GM20431 (cell line): ENCODE data around the gene MAP7.

Experiments
- in situ Hi-C: fragments of 300-500 bp; cut with MseI, MboI; formaldehyde crosslinking; loops from one replicate; pipeline ENCODE4 v1.15.0; 2020; ENCODE audit warnings: low sequenced_read_pairs; ENCODE audit not compliant: unreplicated experiment

Gene MAP7

DNA sequence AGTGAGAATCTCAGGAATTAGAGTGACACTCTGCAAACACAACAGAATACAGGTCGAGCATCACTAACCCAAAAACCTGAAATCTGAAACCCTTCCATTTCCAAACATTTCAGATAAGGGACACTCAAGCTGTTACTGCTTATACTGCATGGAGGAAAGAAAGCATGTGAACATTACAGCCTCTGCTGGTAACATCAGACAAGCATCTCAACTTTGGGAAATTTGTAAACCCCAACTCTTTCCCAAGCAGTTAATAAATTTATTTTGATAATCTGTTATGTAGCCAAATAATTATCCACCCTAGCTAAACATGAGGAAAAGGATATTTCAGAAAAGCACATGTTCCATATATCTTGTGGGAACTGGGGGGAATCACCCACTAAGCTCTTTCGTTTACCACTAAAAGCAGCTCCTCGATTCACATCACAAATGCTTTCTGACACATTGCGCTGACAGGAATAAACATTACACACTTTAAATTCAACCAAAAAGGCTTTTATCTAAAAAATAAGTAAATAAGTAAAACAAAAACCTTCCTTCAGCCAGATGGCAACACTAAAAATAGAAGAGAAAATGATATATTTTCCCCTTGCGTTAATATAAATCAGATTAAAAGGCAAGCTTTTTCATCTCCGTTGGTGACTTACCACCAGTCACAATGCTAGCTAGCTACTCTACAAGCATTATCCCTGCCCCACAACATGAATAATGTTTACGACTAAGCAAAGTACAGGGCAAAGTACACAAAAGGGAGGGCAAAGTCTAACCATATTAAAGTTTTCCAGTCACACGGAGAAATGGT is 120.8 kb downstream of the MAP7 start:
- in situ Hi-C loops, result no loop called here

DNA sequence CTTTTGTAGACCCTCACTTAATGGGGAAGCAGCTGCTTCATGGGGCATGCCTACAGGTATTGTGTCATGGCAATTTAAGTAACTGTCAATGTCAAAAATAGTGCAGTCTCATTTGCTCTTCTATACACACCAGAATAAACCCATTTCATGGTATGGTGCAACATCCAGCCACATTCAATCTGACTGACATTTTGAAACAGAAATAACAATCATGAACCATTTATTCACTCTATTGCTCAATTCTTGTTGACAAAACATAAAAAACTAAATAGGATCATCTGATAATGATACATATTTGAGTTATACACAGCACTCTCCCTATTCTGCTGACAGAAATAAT is 122.9 kb downstream of the MAP7 start:
- in situ Hi-C loops, result no loop called here

DNA sequence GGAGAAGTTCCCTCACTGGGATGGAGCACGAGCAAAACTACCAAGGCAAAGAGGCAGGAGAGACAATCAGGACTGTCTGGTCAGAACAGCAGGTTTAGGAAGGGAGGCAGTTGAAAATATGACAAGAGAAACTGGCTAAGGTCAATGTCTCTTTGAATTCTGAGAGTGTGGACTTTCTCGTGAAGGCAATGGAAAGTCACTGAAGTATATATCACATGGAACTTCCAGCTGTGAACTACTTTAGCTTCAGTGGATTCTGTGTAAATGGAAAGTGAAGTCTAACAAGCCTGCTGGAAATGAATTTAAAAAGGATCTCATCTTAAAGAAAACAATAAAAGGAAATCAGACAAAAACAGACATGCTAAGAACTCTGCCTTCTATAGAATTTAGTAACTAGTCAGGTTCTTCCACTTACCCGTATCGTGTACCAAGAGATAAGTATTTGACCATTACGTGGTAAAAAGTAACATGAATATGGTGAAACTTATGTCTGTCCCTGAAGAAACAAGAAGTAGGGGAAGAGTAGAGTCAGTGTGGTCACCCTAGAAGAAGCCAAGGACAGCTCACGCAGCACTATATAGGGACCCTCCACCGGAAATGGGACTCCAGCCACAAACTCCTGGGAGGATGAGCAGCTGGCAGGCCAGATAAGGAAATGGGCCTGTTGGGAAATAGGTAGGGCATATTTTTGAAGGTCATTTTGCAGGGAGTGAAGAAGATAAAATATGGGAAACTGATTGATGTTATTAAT is 123.4 kb downstream of the MAP7 start:
- in situ Hi-C loops, result no loop called here

GRCh38 chr6:136425793-136426192 is 124.4 kb downstream of the MAP7 start:
- in situ Hi-C loops, result no loop called here

DNA sequence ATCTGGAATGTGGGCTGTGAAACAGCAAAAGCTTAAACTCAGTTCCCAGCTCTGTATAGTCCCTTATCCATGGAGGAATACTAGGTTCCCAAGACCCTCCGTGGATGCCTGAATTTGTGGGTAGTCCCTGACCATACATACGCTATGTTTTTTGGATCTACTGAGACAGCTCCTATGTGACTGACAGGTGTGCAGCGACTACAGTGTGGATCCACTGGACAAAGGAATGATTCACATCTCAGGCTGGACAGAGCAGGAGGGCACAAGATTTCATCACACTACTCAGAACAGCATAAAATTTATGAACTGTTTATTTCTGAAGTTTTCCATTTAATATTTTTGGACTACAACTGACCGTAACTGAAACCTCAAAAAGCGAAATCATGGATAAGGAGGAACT is 125.3 kb downstream of the MAP7 start:
- in situ Hi-C loops, result no loop called here

DNA sequence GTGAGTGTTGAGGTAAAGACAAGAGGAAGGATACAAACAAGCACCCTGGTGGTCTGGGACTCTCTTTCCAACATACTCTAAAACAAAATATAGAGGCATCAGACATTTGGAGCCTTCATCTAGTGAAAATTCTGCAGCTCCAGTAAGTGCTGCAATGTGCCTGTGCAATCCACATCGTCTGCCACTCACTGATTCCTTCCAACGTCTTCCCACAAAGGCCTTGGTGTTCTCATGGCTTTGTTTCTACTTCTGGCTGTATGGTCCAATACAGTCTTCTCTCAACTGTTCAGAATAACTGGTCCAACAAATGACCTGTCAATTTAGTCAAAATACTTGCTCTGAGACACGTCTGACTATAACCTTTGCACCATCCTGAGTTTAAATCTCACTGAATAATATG is 125.8 kb downstream of the MAP7 start:
- in situ Hi-C loops, result no loop called here

GRCh38 chr6:136421537-136422158 is 128.6 kb downstream of the MAP7 start:
- in situ Hi-C loops, result no loop called here

DNA sequence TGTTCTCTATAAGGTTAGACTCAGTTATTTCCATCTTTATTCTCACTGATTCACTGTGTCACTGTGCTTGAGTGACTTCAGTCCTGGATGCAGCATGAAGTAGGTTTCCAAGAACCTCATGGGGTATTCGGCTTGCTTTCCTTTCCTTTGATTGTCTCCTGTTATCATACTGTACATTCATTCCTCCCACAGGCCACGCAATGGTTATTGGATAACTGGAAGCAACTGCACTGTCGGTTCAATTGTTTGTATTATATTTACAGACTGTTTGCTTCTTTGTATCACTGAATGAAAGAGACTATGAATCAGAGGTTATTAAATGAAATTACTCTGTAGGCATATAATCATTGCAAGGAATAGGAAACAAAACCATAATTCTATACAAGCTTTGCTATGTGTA is 129.4 kb downstream of the MAP7 start:
- in situ Hi-C loops, result no loop called here

DNA sequence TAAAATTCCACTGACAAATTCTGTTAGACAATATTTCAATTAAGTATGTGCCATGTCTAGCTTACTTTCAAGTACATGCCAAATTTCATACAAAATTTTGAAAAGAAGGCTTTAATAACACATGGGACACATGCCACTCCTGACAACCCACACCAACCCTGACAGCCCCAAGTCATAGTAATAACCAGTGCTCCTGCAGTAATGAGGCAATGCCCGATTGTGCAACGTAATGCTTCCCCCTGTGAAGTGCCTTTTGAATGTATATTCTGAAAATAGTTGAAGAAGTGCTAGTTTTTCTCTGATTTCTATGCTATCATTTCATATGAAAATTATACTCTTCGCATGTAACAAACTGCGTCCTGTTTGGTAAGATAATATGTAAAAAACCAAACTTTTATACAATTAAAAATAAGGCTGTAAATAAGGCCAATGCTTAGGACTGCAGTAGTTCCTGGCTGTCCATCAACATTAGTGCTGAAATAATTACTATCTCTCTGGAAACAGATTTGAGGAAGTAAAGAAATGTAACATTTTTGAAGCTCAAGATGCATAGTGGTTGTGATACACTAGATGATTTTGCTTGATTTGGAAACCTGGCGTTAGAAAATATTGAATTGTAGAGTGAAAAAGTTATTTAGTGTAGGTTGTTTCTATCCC is 134.7 kb downstream of the MAP7 start:
- in situ Hi-C loops, result no loop called here

DNA sequence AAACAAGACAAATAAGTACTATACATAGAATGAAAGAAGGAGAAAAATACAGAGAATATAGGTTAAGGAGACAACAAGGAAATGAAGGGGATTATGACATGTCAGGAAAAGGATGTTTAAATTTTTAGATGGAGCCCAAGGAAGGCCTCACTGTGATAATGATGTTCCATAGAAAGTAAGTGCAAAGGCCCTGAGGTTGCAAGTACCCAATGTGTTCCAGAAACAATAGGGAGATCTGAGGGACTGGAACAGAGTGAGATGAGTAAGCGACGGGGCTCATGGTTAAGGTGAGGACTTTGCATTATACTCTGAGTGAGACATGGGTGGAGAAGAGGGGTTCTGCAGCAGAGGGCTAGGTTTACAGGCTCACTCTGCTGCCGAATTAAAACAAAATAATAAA is 137.8 kb downstream of the MAP7 start:
- in situ Hi-C loops, result no loop called here

DNA sequence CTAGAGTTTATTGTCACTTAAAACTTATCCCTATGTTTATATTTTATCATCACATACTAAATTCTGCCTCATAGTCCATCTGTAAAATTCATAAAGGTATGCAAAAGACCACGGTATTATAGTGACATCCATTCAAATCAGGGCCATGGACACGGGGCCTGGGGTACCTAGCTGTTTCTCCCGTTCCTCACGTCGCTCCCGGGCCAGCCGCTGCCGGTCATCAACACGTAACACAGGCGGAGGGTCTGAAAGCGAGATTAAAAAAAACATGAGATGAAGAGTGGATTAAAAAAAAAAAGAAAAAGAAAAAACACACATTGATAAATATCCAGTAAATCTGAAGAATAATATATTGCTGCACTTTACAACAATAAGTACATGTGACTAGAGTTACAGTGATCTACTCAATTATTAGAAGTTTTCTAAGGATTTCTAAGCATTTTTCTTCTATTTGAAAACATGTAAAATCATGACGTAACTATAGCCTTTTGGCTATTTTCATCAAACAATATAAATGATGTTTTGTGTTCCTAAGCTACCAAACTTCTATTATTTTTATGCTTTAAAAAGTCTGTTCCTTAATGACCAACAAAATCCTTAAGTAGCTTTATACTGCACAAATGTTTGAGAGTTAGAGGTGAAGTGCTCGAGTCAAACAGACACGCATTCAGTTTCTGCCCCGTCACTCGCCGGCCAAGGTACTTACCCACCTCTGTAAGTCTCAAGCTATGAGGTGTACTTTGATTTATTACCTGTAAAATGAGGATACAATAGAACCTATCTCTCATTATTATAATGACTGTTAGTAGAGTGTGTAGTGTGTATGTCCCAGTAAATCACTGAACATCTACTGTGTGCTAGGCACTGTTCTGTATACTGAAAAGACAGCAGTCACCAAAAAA is 138.5 kb downstream of the MAP7 start:
- in situ Hi-C loops, result no loop called here

DNA sequence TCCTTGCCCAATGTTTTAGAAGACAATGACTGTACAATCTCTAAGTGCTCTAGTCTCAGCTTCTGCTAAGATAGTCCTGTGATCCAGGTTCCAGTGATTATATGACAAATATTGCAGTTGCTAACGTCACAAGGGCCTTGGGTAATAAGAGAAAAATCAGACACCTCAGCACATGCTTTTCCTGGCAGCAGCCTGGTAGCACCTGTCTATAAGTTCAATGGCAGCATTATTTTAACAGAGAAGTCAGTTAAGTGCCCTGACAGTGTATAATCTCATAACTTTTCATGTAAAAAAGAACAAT is 139.2 kb downstream of the MAP7 start:
- in situ Hi-C loops, result no loop called here

DNA sequence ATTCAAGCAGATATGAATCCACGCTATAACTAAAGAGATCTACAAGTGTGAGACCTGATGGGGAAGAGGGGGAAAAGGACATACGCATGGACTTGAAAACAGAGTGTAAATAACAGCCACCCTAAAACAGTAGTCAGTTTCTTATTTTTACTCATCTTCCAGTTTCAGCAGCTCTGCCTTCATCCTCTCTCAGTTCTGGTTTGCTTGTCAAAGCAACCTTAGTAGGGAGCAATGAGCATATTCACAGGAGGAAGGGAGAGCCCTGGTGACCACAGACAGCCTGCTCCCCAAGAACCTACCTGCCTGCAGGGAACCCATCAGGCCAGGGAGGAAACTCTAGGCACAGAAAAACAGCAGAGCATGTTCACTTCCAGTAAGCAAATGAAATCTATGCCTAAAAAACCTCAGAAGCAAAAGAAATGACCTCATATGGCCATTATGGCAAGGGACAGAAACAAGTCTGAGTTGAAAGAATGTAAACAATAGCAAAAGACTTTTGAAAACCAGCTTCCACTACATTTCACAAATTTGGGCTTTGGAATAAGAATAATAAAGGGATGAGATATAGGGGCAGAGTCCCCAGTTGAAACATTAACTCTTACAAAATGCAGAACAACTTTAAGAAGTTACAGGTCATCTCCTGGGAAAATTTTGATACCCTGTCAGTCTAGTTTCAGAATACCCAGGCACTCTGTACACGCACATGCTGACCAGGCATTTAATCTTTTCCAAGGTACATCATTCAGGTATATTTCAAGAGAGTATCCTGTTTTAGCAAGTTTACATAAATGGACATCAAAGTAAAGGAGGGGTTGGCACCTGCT is 139.8 kb downstream of the MAP7 start:
- in situ Hi-C loops, result no loop called here

DNA sequence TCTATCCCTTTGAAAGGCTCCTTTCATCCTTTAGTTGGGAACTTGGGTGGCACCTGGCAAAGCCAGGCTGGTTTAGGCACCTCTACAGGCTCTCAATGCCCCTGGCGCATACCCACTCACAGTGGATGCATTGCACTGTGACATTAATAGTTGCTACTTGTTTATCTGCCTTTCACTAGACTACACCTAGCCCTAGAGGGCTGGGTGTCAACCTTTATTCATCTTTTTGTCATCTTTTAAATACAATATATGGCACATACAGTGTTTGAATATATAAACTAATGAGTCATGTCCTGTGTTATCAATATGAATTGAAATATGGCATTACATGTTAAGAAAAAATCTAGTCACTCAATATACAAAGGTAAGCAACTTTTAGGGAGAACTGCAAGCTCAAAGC is 140.6 kb downstream of the MAP7 start:
- in situ Hi-C loops, result no loop called here

DNA sequence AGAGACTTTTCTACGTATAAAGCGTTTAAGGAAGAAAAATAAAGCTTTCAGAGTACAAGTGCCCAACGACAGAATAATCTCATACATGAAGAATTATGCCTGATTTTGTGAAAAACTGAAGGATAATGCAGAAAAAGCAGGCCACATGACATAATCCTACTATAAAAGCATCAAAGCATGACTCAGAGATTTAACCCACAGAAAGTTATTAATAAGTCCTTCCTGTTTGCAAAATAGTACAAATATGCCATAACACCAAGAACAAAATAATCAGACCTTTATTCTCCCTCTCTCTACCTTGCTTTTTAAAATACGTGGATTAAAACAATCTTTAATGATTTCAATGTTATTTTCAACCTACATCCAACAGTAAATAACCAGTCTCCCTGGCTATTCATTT is 142.0 kb downstream of the MAP7 start:
- in situ Hi-C loops, result no loop called here

- in situ Hi-C loops, result no loop called here
Measured at GRCh38 chr6:136405420-136406029, 144.7 kb downstream of the MAP7 start.

DNA sequence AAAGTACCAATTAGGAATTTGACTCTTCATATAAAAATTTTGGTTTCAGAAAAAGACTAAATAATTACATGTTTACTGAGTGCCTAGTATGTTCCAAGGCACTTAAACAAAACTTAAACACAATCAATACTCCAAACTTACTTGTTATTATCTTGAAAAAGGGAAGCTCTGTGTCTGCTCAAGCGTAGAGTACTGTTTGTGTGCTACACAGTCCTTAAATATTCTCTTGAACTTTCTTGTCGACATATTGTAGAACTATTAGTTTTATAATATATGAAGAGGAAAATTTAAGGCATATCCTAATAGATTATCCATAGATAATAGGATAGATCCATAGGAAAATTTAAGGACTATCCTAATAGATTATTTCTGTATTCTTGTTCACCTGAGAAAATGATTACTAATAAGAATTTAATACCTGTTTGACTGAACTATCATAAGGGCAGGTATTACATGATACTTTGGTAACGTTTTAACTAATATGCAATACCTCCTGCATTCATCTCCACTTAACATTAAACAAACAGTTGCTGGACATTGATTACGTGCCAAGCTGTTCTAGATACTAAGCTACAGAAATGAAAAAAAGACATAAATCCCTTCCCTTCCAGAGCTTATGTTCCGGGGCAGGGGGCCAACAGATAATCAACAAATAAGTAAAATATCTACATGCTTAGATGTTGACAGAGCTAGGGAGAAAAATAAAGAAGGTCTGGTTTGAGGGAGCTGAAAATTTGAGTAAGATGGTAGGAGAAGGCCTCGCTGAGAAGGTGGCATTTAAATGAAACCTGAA is 145.4 kb downstream of the MAP7 start:
- in situ Hi-C loops, result no loop called here

- in situ Hi-C loops, result no loop called here
Measured at GRCh38 chr6:136404007-136404406, 146.2 kb downstream of the MAP7 start.
